HG03565 (cell line): ENCODE measurements around the gene CCT5.
A peak's percentile ranks its signal among the peaks of the same experiment; 100 is the strongest.
"Not testable (repeated sequence)": the region's sequence is repeated elsewhere in the genome, so short reads cannot be mapped to it uniquely, and the experiment has no call there.

ENCODE experiments used
- ATAC-seq: cut with Tn5 transposase; IDR thresholded peaks from one replicate; pipeline ENCODE4 v1.9.1; 2021; ENCODE audit warnings: mild to moderate bottlenecking, moderate library complexity; ENCODE audit not compliant: unreplicated experiment

The CCT5 gene

GRCh38 chr5:10275460-10275859, 25.4 kb downstream of the CCT5 start:
- no peak for ATAC-seq

DNA sequence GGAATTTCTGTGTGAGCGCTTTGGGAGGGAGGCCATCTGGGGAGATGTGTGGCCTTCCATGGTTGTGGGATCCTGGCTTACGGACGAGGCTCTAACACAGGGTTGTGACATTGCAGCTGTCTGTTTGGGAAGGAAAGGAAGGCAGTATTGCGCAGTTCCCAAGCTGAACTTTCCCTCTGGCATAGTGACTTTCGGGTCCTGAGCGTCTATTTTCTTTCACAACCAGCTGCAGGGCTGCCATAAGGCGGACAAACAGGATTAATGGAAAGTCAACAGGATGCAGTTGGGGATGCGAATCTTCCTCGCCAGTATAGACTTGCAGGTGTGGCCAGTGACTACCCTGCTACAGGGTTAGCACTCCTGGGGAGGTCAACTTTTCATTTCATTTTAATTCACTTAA, 25.9 kb downstream of the CCT5 start:
- no peak for ATAC-seq

DNA sequence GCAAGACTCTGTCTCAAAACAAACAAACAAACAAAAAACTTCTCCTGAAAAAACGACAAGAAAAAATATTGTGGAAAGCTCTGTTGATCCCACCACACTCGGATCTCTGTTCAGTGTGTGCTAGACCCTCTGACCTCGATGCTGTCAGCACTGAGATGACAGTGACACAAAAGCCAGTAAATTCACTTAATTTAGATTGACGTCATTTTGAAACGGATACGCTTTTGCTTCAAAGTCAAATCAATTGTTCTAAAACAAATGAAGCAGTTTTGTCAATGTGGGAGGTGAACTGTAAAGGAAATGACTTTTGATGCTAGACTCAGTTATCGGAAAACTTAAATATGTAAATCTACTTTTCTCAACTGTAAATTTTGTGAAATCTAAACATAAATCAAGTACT, 26.6 kb downstream of the CCT5 start:
- ATAC-seq: no peak

DNA sequence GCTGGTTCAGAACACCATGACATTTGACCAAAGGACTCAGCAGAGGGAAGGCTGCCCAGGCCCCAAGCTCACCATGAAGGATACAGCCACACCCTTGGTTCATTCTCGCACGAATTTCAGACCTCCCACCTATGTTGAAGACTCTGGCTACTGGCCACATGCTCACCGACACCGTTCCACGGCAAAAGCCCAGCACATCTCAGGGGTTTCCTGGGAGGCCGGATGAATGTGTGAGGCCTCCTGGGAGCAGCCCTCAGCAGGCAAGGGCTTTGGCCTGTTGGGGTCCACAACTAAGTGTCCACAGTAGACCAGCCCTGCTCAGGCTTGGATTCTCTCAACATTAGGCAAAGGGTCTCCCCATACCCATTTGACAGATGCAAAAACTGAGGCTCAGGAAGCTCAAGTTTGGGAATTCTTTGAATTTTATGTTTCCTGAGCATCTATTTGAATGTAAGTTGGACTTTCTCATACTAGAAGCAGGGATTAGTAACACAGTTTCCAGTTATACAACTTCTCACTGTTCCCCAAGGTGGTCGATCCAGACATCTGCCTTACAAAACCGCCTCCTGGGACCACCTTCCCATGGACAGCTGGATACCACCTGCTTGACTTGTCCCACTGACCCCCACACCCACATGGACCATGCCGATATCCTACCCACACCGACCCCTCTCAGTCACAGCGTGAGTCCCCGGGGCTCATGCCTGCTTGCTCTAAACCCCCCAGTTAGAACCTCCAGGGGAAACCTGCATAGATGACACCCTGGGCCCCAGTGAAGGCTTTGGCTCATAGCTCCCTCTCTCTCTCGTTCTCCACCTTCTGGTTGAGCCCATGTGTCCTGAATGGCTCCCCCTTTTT, 27.9 kb downstream of the CCT5 start:
- no peak for ATAC-seq

DNA sequence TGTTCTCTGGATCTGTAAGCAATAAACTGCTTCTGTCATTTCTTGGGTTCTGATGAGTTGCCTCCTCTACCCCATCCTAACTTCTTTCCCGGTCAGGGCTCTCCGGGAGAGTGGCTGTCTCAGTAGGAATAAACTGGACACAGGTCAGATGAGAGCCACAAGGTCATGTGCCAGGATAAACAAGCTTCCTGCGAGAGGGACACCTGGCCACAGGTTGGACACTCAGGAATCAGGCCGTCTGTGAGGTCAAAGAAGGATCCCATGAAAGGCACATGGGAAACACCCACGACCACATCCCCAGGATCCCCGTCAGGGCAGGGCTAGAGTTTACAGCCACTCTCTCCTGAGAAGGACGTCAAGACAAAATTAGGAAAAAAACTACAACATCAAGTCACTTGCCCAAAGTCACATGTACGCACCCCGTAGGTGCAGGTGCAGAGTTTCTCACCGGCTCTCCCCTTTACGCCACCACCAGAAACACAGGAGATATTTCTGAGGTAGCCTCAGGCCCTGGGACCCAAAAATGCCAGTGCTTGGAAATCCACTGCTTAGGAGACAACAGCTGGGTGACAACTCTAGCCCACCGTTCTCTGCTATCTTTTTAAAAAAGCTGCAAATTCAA, 28.7 kb downstream of the CCT5 start:
- no peak for ATAC-seq

- no peak for ATAC-seq
Observed at GRCh38 chr5:10279328-10279727, 29.2 kb downstream of the CCT5 start.

DNA sequence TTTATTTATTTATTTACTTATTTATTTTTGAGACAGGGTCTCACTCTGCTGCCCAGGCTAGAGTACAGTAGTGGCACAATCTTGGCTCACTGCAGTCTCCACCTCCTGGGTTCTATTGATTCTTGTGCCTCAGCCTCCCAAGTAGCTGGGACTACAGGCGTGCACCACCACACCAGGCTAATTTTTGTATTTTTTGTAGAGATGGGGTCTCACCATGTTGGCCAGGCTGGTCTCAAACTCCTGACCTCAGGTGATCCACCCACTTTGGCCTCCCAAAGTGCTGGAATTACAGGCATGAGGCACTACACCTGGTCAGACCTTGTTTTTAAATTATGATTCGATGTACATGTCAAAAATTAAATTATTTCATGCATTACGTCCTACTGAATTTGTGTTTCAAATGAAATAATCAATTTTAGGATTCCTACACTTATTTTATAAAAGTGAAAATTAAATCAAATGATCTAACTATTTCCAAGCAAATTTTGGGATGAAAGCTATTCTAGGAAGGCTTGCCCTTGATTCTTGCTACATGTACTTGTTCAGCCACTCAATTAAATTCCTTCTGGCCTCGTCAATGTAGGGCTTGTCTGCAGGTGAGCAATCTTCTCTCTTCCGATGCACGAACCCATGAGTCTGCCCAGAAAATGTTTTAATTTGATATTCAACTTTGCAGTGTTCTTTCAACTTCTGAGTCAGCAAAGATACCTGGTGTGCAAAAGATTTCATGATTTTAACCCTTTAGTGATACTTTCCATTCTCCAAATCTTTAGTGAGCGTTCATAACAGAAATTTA, 30.0 kb downstream of the CCT5 start:
- no peak for ATAC-seq

- peak; percentile 90 for ATAC-seq
Observed at GRCh38 chr5:10283927-10284635, 34.0 kb downstream of the CCT5 start.

DNA sequence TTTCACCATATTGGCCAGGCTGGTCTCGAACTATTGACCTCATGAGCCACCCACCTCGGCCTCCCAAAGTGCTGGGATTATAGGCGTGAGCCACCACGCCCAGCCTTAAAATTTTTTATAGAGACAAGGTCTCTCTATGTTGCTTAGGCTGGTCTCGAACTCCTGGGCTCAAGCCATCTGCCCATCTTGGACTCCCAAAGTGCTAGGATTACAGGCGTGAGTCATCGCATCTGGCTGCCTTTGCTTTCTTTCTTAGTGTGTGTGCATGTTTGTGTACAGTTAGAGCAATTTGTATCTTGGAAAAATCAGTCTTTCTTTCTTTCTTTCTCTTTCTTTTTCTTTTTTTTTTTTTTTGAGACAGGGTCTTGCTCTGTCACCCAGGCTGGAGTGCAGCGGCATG, 35.3 kb downstream of the CCT5 start:
- not testable (repeated sequence) for ATAC-seq

- no peak for ATAC-seq
Observed at GRCh38 chr5:10286162-10286861, 36.2 kb downstream of the CCT5 start.

- no peak for ATAC-seq
Observed at GRCh38 chr5:10286862-10287227, 36.8 kb downstream of the CCT5 start.

- ATAC-seq: peak; percentile 31
Observed at GRCh38 chr5:10288592-10289219, 38.6 kb downstream of the CCT5 start.

- no peak for ATAC-seq
Observed at GRCh38 chr5:10289353-10289752, 39.3 kb downstream of the CCT5 start.

GRCh38 chr5:10289991-10290390, 39.9 kb downstream of the CCT5 start:
- no peak for ATAC-seq

GRCh38 chr5:10290438-10290837, 40.4 kb downstream of the CCT5 start:
- no peak for ATAC-seq

- ATAC-seq: no peak
Observed at GRCh38 chr5:10291692-10292339, 41.7 kb downstream of the CCT5 start.

DNA sequence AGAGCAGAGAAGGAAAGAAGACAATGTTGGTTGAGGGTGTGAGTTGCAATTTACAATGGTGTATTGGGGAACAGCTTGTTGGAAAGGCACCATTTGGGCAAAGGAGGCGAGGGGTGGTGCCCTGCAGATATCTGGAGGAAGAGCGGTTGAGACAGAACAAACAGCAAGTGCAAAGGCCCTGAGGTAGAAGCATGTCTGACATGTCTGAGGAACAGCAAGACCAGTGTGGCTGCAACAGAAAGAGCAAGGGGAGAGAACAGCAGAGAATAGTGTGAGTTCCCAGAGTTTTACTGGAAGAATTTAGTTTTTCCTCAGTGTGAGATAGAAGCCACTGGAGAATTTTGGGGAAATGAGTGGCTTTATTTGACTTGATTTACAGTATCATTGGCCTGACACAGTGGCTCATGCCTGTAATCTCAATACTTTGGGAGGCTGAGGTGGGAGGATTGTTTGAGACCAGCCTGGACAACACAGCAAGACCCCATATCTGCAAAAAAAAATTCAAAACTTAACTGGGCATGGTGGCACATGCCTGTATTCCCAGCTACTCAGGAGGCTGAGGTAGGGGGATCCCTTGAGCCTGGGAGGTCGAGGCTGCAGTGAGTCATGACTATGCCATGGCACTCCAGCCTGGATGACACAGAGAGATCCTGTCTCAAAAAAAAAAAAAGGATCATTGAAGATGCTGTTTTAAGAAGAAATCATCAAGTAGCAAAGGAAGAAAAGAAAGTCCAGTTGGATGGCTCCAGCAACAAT, 44.0 kb downstream of the CCT5 start:
- no peak for ATAC-seq

GRCh38 chr5:10295619-10296326, 45.7 kb downstream of the CCT5 start:
- no peak for ATAC-seq
